GM21360 (cell line): ENCODE results near the gene ZBTB48.
"Not testable (repeated sequence)": the region's sequence is repeated elsewhere in the genome, so short reads cannot be mapped to it uniquely, and the experiment has no call there.

ENCODE experiments used
- ATAC-seq: cut with Tn5 transposase; IDR thresholded peaks from one replicate; pipeline ENCODE4 v1.9.1; 2021; ENCODE audit warnings: mild to moderate bottlenecking, moderate library complexity; ENCODE audit not compliant: unreplicated experiment

Gene ZBTB48

DNA sequence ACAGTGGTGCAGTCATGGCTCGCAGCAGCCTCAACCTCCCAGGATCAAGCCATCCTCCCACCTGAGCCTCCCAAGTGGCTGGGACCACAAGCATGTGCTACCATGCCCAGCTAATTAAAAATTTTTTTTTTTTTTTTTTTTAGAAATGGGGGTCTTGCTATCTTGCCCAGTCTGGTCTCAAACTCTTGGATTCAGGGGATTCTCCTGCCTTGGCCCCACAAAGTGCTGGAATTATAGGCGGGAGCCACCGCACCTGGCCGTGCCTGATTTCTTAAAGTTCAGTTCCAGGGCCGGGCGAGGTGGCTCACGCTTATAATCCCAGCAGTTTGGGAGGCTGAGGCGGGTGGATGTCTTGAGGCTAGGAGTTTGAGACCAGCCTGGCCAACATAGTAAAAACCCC lies 51.3 kb downstream of the ZBTB48 start:
- ATAC-seq: no peak

DNA sequence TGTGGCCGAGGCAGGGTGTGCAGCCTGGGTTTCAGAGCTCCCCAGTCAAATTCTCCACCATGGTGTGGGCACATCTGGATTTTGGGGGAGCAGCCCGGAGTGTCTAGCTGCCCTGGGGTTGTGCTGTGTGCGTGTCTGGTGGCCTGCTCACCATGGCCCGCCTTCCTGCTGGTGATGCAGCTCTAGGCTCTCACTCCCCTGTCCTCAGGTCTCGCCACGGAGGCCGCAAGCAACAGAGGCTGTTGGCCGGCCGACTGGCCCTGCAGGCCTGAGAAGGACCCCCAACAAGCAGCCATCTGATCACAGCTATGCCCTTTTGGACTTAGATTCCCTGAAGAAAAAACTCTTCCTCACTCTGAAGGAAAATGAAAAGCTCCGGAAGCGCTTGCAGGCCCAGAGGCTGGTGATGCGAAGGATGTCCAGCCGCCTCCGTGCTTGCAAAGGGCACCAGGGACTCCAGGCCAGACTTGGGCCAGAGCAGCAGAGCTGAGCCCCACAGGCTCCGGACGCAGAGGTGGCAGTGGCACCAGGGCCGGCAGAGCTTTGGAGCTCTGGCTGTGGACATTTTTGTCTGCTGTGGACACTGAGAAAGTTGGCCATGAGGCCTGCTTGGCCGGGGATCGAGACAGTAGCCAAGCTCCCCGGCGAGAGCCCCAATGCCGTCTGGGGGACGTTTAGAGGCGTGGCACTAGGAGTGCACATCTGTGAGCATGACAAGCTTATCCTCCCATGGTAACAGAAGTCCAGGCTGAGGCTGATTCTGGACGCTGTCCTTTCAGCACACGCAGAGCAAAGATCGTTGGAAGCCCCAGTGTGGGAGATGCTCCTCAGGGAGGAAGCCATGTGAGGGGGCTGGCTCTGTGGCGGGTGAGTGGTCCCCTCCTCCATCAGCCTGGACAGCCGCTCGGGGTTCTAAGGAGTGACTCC lies 53.1 kb downstream of the ZBTB48 start:
- ATAC-seq: no peak

DNA sequence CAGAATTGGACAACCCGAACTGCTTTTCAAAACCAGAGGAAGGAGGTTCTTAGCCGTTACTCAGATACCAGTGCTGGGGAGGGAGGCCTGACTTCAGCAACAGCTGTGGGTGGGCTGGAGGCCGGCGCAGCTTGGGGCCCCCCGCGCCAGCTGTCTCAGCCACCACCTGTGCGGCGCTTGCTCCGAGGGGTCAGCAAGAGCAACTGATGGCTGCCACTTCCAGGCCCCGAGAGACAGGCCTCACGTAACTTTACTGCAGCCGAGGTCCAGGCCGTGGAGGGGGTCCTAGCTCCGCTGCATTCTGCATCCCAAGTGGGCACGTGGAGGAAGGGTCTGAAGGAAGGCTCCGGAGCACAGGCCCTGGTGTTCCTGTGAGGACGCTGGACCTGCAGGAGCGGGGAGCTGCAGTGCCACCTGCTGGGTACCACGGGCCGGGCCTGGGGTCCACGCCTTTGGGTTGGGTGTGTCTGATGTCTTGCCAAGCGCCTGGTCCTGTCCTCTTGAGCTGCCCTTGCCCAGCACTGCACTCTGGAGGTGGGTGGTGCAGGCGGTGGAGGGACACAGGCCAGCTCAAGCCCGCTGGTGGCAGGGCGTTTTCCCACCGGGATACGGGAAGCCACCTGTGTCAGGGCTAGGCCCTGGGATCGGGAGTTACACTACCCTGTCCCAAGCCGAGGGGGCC lies 54.7 kb downstream of the ZBTB48 start:
- ATAC-seq: no peak

DNA sequence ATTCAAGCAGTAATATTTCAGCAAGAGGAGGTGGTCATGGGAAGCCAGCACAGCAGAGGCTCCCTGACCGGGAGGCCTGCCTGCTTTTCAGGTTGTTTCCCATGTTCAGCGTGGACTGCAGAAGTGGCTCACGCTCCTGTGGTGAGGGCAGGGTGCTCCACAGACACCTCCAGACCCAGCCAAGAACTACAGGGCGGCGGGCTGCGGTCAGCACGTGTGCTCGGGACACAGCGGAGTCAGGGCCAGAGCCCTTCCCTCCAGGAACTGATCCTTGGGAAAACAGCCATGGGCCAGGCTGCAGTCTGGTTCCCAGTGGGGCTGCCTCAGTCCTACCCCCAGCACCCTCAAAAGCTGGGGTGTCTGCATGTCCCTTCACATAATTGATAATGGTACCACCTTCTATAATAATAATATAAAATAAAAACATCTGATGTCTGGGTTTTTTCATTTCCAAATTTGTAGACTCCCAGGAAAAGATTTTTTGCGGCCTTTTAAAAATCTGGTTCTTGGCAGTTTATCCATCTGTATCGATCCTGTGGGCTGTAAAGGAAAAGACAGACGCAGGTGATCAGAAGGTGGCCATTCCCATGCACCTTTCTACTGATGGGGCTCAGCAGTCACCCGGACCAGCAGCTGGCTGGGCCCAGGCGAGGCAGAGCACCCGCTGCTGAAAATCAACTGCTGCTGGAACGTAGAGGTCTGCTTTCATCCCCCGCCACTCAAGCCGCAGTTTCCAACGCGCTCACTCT lies 55.5 kb downstream of the ZBTB48 start:
- no peak for ATAC-seq

DNA sequence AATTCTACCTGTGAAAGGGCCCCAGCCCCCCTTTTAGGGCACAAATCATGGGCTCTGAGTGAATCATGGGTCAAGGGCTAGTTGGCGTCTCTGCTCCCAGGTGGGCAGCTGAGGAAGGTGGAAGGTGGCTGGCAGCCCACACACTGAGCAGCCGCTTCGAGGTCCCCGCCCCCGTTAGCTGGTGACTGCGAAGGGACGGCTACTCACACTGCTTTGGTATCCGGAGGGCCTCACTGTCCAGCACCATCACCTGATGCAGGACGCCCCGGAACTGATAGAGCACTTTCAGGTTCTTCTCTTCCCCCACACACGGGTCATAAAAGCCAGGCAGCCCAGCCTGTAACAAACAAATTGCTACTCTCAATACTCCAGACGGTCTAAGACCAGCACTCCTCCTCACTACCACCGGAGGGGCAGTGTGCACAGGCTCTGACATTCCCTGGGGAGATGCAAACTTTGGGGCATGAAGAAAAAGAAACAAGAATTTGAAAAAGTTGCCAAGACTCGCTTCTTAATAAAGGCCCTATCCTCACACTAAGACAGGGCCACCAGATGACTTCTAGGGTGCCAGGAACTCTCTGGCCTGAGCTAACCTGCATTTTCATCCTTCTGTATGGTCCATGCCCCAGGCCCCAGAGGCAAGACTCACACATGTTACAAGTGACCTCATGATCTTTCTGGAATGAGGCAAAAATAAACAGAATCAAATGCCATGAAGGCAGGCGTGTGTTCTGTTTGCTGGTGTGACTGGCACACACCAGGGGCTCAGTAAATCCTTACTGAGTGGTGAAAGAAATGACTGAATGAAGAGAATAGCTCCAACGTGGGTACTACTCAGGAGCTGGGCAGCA lies 56.3 kb downstream of the ZBTB48 start:
- ATAC-seq: no peak

DNA sequence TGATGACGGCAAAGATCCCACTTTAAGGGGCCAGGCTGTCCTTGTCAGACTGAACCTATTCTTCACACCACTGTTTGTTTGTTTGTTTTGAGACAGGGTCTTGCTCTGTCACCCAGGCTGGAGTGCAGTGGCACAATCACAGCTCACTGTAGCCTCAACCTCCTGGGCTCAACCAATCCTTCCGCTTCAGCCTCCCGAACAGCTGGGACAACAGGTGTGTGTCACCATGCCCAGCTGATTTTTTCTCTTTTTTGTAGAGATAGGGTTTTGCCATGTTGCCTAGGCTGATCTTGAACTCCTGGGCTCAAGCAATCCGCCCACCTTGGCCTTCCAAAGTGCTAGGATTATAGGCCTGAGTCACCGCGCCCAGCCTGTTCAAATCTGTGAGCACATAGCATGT lies 57.0 kb downstream of the ZBTB48 start:
- ATAC-seq: not testable (repeated sequence)

DNA sequence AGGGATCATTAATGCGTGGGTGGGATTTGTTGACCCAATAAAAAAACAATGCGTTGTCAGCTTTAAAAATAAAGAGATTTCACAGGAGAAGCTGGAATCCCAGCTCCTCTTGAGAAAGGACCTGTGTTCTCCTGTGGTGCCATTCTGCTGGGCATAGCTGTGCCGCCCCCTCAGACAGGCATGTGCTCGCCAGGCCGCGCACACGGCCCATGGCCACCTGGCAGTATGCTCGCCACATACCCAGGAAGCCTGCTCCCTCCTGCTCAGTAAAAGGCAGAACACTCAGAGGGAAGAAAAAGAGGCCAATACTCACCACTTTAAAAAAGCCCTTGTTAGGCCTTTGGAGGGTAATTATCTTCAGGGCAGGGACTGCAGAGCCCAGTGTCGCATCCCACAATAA lies 58.0 kb downstream of the ZBTB48 start:
- no peak for ATAC-seq

DNA sequence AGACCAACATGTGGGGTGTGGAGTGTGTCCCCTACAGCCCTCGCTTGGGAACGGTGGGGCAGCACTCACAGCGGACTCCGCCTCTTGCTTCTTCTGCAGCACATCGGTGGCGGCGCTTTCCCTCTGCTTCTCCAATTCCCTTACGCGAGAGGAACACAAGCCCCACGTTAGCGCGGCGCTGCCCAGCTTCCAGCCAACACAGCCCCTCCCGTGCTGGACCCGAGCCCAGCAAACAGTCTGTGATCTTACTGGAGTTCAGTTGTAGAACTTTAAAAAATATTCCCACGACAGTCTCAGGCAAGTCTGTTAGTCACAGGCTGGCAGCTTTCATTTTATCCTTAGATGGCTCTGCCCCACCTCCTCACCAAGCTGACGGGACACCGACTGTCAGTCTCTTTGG lies 58.4 kb downstream of the ZBTB48 start:
- ATAC-seq: no peak
